K562 (cell line): ENCODE data around the gene SLC28A1. TPM values are rescaled to one million over a fixed set of nuclear protein-coding genes. Genes with fewer than 3 reads are reported as not detected.
A peak's percentile ranks its signal among the peaks of the same experiment; 100 is the strongest.

Experiments
- GTF2E2 ChIP-seq: fragments of 200-800 bp; sonication (Bioruptor generic); IDR thresholded peaks from 2 replicates; pipeline ENCODE4 v1.6.1; 2016; ENCODE audit warnings: missing genetic modification characterization, missing compliant biosample characterization
- NCOR1 ChIP-seq: fragments of 450-650 bp; IDR thresholded peaks from 2 replicates; pipeline ENCODE4 v1.6.1; 2016; ENCODE audit warnings: mild to moderate bottlenecking, moderate library complexity
- WHSC1 ChIP-seq: IDR thresholded peaks from one replicate; pipeline ENCODE4 v1.6.1; 2012; ENCODE audit warnings: low read length, control low read depth, inconsistent platforms
- polyA plus RNA-seq, 8 experiments: library from polyadenylated mRNA; depleted of rRNA in 4 of 8; stranded (reverse) in 5 of 8; unstranded in 3 of 8; fragments of >200 nt; fragmentation: Nextera tagmentation in 2 of 8; fragmentation: Illumina TruSeq in 1 of 8; extraction: Ambion mirVana in 2 of 8; extraction: Trizol in 1 of 8; gene quantifications; 2 replicates each; pipeline versions ENCODE4 v1.2.1 to v1.2.3, GENCODE V29; 2011 to 2014; ENCODE audit warnings: inconsistent platforms in 1 of 8, missing spikeins in 1 of 8
- total RNA-seq, 7 experiments: library from RNA; depleted of rRNA in 6 of 7; stranded (reverse); fragments of >200 nt in 6 of 7; fragmentation: Illumina TruSeq in 2 of 7; extraction: Trizol in 2 of 7; gene quantifications; 2 replicates each; pipeline versions ENCODE4 v1.2.1 to v1.2.3, GENCODE V29; 2011 to 2021; ENCODE audit warnings: low replicate concordance in 1 of 7
- TF ChIP-seq, protein P1 (sequence below): fragments of 450-650 bp; IDR thresholded peaks from 2 replicates; pipeline ENCODE4 v1.6.1; 2016; ENCODE audit warnings: mild to moderate bottlenecking, moderate library complexity
- TF ChIP-seq, protein P2 (sequence below): sonication (generic); formaldehyde crosslinking; IDR thresholded peaks from 2 replicates; pipeline ENCODE4 v1.8.1; 2023; ENCODE audit warnings: missing genetic modification reagents, mild to moderate bottlenecking, borderline replicate concordance
- TF ChIP-seq, protein P3 (sequence below): fragments of 250-450 bp; sonication (Bioruptor Pico); IDR thresholded peaks from 2 replicates; pipeline ENCODE4 v1.8.0; 2022; ENCODE audit warnings: inconsistent platforms
- TF ChIP-seq, protein P4 (sequence below): sonication (generic); formaldehyde crosslinking; IDR thresholded peaks from 2 replicates; pipeline ENCODE4 v1.8.0; 2022; ENCODE audit warnings: missing genetic modification reagents, mild to moderate bottlenecking, borderline replicate concordance

The SLC28A1 gene
- total and polyA plus RNA-seq, 9 of the 15 experiments (the other 6 are each of a cell fraction or from before 2014, with no cell fraction given), result 0.04 TPM; not detected in 8

DNA sequence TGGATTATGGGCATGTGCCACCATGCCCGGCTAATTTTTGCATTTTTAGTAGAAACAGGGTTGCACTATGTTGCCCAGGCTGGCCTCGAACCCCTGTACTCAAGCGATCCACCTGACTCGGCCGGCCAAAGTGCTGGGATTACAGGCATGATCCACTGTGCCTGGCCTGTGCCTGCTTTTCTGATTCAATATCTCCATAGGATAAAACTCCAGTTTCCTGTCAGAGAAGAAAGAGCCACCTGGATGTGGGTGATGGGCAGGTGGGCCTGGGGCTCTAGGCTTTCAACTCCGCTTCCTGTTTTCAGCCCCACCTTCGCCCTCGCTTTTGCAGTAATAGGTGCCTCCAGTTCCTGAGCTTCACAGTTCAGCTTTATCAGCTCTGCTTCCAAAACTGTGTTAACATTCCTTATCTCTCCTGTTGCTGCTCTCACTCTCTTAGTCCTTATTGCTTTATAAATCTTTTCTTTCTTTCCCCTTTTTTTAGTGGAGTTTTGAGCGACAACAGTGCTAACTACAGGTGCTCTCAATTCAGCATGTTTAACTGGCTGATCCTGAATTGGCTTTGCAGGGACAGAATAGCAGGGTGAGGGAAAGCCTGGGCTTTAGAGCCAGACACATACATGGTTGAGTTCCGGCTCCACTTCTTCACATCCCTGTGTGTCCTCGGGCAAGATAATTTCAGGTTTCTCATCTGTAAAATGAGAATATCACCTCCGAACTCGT lies 76.1 kb downstream of the SLC28A1 start (continued):
- TF ChIP-seq, protein P1, sequence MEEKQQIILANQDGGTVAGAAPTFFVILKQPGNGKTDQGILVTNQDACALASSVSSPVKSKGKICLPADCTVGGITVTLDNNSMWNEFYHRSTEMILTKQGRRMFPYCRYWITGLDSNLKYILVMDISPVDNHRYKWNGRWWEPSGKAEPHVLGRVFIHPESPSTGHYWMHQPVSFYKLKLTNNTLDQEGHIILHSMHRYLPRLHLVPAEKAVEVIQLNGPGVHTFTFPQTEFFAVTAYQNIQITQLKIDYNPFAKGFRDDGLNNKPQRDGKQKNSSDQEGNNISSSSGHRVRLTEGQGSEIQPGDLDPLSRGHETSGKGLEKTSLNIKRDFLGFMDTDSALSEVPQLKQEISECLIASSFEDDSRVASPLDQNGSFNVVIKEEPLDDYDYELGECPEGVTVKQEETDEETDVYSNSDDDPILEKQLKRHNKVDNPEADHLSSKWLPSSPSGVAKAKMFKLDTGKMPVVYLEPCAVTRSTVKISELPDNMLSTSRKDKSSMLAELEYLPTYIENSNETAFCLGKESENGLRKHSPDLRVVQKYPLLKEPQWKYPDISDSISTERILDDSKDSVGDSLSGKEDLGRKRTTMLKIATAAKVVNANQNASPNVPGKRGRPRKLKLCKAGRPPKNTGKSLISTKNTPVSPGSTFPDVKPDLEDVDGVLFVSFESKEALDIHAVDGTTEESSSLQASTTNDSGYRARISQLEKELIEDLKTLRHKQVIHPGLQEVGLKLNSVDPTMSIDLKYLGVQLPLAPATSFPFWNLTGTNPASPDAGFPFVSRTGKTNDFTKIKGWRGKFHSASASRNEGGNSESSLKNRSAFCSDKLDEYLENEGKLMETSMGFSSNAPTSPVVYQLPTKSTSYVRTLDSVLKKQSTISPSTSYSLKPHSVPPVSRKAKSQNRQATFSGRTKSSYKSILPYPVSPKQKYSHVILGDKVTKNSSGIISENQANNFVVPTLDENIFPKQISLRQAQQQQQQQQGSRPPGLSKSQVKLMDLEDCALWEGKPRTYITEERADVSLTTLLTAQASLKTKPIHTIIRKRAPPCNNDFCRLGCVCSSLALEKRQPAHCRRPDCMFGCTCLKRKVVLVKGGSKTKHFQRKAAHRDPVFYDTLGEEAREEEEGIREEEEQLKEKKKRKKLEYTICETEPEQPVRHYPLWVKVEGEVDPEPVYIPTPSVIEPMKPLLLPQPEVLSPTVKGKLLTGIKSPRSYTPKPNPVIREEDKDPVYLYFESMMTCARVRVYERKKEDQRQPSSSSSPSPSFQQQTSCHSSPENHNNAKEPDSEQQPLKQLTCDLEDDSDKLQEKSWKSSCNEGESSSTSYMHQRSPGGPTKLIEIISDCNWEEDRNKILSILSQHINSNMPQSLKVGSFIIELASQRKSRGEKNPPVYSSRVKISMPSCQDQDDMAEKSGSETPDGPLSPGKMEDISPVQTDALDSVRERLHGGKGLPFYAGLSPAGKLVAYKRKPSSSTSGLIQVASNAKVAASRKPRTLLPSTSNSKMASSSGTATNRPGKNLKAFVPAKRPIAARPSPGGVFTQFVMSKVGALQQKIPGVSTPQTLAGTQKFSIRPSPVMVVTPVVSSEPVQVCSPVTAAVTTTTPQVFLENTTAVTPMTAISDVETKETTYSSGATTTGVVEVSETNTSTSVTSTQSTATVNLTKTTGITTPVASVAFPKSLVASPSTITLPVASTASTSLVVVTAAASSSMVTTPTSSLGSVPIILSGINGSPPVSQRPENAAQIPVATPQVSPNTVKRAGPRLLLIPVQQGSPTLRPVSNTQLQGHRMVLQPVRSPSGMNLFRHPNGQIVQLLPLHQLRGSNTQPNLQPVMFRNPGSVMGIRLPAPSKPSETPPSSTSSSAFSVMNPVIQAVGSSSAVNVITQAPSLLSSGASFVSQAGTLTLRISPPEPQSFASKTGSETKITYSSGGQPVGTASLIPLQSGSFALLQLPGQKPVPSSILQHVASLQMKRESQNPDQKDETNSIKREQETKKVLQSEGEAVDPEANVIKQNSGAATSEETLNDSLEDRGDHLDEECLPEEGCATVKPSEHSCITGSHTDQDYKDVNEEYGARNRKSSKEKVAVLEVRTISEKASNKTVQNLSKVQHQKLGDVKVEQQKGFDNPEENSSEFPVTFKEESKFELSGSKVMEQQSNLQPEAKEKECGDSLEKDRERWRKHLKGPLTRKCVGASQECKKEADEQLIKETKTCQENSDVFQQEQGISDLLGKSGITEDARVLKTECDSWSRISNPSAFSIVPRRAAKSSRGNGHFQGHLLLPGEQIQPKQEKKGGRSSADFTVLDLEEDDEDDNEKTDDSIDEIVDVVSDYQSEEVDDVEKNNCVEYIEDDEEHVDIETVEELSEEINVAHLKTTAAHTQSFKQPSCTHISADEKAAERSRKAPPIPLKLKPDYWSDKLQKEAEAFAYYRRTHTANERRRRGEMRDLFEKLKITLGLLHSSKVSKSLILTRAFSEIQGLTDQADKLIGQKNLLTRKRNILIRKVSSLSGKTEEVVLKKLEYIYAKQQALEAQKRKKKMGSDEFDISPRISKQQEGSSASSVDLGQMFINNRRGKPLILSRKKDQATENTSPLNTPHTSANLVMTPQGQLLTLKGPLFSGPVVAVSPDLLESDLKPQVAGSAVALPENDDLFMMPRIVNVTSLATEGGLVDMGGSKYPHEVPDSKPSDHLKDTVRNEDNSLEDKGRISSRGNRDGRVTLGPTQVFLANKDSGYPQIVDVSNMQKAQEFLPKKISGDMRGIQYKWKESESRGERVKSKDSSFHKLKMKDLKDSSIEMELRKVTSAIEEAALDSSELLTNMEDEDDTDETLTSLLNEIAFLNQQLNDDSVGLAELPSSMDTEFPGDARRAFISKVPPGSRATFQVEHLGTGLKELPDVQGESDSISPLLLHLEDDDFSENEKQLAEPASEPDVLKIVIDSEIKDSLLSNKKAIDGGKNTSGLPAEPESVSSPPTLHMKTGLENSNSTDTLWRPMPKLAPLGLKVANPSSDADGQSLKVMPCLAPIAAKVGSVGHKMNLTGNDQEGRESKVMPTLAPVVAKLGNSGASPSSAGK, result 0 out of 2 replicates have a peak, but pooled peaks have one; percentile 10
- TF ChIP-seq, protein P2, sequence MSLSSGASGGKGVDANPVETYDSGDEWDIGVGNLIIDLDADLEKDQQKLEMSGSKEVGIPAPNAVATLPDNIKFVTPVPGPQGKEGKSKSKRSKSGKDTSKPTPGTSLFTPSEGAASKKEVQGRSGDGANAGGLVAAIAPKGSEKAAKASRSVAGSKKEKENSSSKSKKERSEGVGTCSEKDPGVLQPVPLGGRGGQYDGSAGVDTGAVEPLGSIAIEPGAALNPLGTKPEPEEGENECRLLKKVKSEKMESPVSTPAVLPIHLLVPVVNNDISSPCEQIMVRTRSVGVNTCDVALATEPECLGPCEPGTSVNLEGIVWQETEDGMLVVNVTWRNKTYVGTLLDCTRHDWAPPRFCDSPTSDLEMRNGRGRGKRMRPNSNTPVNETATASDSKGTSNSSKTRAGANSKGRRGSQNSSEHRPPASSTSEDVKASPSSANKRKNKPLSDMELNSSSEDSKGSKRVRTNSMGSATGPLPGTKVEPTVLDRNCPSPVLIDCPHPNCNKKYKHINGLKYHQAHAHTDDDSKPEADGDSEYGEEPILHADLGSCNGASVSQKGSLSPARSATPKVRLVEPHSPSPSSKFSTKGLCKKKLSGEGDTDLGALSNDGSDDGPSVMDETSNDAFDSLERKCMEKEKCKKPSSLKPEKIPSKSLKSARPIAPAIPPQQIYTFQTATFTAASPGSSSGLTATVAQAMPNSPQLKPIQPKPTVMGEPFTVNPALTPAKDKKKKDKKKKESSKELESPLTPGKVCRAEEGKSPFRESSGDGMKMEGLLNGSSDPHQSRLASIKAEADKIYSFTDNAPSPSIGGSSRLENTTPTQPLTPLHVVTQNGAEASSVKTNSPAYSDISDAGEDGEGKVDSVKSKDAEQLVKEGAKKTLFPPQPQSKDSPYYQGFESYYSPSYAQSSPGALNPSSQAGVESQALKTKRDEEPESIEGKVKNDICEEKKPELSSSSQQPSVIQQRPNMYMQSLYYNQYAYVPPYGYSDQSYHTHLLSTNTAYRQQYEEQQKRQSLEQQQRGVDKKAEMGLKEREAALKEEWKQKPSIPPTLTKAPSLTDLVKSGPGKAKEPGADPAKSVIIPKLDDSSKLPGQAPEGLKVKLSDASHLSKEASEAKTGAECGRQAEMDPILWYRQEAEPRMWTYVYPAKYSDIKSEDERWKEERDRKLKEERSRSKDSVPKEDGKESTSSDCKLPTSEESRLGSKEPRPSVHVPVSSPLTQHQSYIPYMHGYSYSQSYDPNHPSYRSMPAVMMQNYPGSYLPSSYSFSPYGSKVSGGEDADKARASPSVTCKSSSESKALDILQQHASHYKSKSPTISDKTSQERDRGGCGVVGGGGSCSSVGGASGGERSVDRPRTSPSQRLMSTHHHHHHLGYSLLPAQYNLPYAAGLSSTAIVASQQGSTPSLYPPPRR (CRISPR knock-in tag), result no peak
- TF ChIP-seq, protein P3, sequence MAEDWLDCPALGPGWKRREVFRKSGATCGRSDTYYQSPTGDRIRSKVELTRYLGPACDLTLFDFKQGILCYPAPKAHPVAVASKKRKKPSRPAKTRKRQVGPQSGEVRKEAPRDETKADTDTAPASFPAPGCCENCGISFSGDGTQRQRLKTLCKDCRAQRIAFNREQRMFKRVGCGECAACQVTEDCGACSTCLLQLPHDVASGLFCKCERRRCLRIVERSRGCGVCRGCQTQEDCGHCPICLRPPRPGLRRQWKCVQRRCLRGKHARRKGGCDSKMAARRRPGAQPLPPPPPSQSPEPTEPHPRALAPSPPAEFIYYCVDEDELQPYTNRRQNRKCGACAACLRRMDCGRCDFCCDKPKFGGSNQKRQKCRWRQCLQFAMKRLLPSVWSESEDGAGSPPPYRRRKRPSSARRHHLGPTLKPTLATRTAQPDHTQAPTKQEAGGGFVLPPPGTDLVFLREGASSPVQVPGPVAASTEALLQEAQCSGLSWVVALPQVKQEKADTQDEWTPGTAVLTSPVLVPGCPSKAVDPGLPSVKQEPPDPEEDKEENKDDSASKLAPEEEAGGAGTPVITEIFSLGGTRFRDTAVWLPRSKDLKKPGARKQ (CRISPR knock-in tag), result no peak
- TF ChIP-seq NCOR1 (no peak), WHSC1 (no peak), GTF2E2 (no peak)
- TF ChIP-seq, protein P4, sequence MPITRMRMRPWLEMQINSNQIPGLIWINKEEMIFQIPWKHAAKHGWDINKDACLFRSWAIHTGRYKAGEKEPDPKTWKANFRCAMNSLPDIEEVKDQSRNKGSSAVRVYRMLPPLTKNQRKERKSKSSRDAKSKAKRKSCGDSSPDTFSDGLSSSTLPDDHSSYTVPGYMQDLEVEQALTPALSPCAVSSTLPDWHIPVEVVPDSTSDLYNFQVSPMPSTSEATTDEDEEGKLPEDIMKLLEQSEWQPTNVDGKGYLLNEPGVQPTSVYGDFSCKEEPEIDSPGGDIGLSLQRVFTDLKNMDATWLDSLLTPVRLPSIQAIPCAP (CRISPR knock-in tag), result no peak
